Naive thymus-derived CD4-positive, alpha-beta T cell (primary cell): ENCODE measurements around the gene KRT74. TPM values are rescaled to one million over a fixed set of nuclear protein-coding genes. Genes with fewer than 3 reads are reported as not detected.

ENCODE experiments used
- ATAC-seq: fragments of 150-1000 bp; cut with Tn5 transposase; 2 replicates; pipeline ENCODE4 v1.10.0; 2021; ENCODE audit warnings: mild to moderate bottlenecking, moderate library complexity
- CTCF ChIA-PET: fragments of 350-600 bp; sonication (Branson Sonifier 250); formaldehyde crosslinking; loops from one replicate; lab custom pipeline; 2021; ENCODE audit warnings: antibody characterized with exemption; lab: Charles Lee
- POLR2A ChIA-PET: fragments of 350-600 bp; sonication (Branson Sonifier 250); formaldehyde crosslinking; loops from one replicate; lab custom pipeline; 2021; ENCODE audit warnings: antibody characterized with exemption, inconsistent platforms; lab: Charles Lee
- DNase-seq, 9 donors: peaks; one replicate each; pipeline versions ENCODE4 v3.0.0 to v3.0.0-alpha.2; 2020 to 2022; ENCODE audit warnings: mixed read lengths in 1 of 9
- H3K27ac ChIP-seq: one replicate; pipeline ENCODE4 v1.7.0; 2013; ENCODE audit warnings: mild to moderate bottlenecking, low read depth, low read length, moderate library complexity
- H3K27me3 ChIP-seq, 2 donors: one replicate each; pipeline ENCODE4 v1.7.0; 2013; ENCODE audit warnings: low read length in 2 of 2, mild to moderate bottlenecking in 2 of 2, moderate library complexity in 2 of 2; ENCODE audit not compliant: control insufficient read depth in 2 of 2, insufficient read depth in 2 of 2
- H3K36me3 ChIP-seq, 3 experiments: 1 replicate in 2 of 3; 2 replicates in 1 of 3; pipeline ENCODE4 v1.7.0; 2013; ENCODE audit warnings: low read length in 3 of 3, mild to moderate bottlenecking in 3 of 3, moderate library complexity in 1 of 3; ENCODE audit not compliant: insufficient read depth in 3 of 3, control insufficient read depth in 2 of 3
- H3K4me1 ChIP-seq, 2 donors: one replicate each; pipeline ENCODE4 v1.7.0; 2013; ENCODE audit warnings: low read length in 2 of 2, mild to moderate bottlenecking in 2 of 2, moderate library complexity in 1 of 2; ENCODE audit not compliant: control insufficient read depth in 2 of 2, insufficient read depth in 2 of 2
- H3K4me3 ChIP-seq: 2 replicates; pipeline ENCODE4 v1.7.0; 2013; ENCODE audit warnings: mild to moderate bottlenecking, low read length
- H3K9me3 ChIP-seq, 3 experiments: 1 replicate in 2 of 3; 2 replicates in 1 of 3; pipeline ENCODE4 v1.7.0; 2013; ENCODE audit warnings: low read length in 3 of 3; ENCODE audit not compliant: control insufficient read depth in 2 of 3
- H3K27ac Mint-ChIP-seq, 9 donors: one replicate each; pipeline ENCODE4 v1.8.0; 2020 to 2022; ENCODE audit warnings: mixed read lengths in 9 of 9, mild to moderate bottlenecking in 8 of 9, moderate library complexity in 5 of 9, inconsistent platforms in 2 of 9
- H3K27me3 Mint-ChIP-seq, 5 donors: one replicate each; pipeline ENCODE4 v1.8.0; 2021 to 2022; ENCODE audit warnings: mixed read lengths in 5 of 5, mild to moderate bottlenecking in 1 of 5
- H3K36me3 Mint-ChIP-seq, 5 donors: one replicate each; pipeline ENCODE4 v1.8.0; 2020 to 2022; ENCODE audit warnings: mixed read lengths in 5 of 5, mild to moderate bottlenecking in 3 of 5, inconsistent platforms in 1 of 5
- H3K4me1 Mint-ChIP-seq, 7 donors: one replicate each; pipeline ENCODE4 v1.8.0; 2020 to 2022; ENCODE audit warnings: mixed read lengths in 7 of 7, mild to moderate bottlenecking in 3 of 7, inconsistent platforms in 1 of 7
- H3K4me3 Mint-ChIP-seq, 10 donors: one replicate each; pipeline ENCODE4 v1.8.0; 2020 to 2022; ENCODE audit warnings: mild to moderate bottlenecking in 10 of 10, mixed read lengths in 10 of 10, moderate library complexity in 6 of 10, inconsistent platforms in 2 of 10
- H3K9me3 Mint-ChIP-seq, 11 donors: one replicate each; pipeline ENCODE4 v1.8.0; 2020 to 2022; ENCODE audit warnings: mixed read lengths in 11 of 11, mild to moderate bottlenecking in 4 of 11, inconsistent platforms in 1 of 11, moderate library complexity in 1 of 11
- intact Hi-C, 2 donors: fragments of 100-400 bp; cut with micrococcal nuclease; formaldehyde crosslinking; loops; one replicate each; pipeline ENCODE4 v1.15.1; 2023
- polyA plus RNA-seq, 2 donors: library from polyadenylated mRNA; unstranded; fragments of 300-500 nt; fragmentation: Illumina TruSeq; gene quantifications; one replicate each; pipeline ENCODE4 v1.2.3, GENCODE V29; 2021
- total RNA-seq, 6 experiments: library from RNA in 5 of 6; stranded (reverse) in 5 of 6; gene quantifications; 1 replicate in 5 of 6; 2 replicates in 1 of 6; pipeline ENCODE4 v1.2.3 and lab custom pipeline; 2021 to 2026

The KRT74 gene
- total and polyA plus RNA-seq, 7 experiments from 2014 or later: 0.12 to 1.2 (median 0.90) TPM; not detected in 3

DNA sequence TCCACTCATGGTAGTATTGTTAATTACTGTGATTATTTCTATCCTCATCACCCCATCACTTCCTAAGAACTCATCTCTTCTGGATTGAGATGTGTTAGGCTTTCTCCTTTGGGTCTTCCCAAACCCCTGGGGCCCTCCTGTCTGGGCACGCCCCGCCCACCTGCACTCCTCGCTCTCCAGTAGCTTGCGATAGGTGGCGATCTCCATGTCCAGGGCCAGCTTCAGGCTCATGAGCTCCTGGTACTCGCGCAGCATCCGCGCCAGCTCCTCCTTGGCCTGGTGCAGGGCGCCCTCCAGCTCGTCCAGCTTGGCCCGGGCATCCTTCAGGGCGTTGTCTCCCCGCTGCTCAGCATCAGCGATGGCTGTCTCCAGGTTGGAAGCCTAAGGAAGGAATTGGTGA lies 27.5 kb downstream of the KRT74 start:
- no peaks in the 10 kb centered on the region for H3K36me3 ChIP-seq
- Mint-ChIP-seq H3K4me3 (no peak overlapping the region), H3K27ac (no peak overlapping the region), H3K9me3 (peaks cover 0 to 1% (median 0%) of the 10 kb centered on the region in 11 donors), H3K4me1 (peaks cover 0 to 7% (median 0%) of the 10 kb centered on the region in 7 donors), H3K36me3 (no peaks in the 10 kb centered on the region), H3K27me3 (peaks cover 0 to 13% (median 0%) of the 10 kb centered on the region in 5 donors)
- ChIA-PET POLR2A (no interaction called here), CTCF (interaction anchor here (0.8 to 1.0 kb wide), 2 partner anchors 38 to 333 kb away, joined by 3 read pairs; no protein-coding TSS in a partner anchor)
- no peak overlapping the region for H3K27ac ChIP-seq
- H3K9me3 ChIP-seq: no peaks in the 10 kb centered on the region
- DNase-seq (no peak), ATAC-seq (no peak)
- intact Hi-C loops: no loop called here
- no peak overlapping the region for H3K4me3 ChIP-seq
- no peaks in the 10 kb centered on the region for H3K4me1 ChIP-seq
- no peaks in the 10 kb centered on the region for H3K27me3 ChIP-seq

DNA sequence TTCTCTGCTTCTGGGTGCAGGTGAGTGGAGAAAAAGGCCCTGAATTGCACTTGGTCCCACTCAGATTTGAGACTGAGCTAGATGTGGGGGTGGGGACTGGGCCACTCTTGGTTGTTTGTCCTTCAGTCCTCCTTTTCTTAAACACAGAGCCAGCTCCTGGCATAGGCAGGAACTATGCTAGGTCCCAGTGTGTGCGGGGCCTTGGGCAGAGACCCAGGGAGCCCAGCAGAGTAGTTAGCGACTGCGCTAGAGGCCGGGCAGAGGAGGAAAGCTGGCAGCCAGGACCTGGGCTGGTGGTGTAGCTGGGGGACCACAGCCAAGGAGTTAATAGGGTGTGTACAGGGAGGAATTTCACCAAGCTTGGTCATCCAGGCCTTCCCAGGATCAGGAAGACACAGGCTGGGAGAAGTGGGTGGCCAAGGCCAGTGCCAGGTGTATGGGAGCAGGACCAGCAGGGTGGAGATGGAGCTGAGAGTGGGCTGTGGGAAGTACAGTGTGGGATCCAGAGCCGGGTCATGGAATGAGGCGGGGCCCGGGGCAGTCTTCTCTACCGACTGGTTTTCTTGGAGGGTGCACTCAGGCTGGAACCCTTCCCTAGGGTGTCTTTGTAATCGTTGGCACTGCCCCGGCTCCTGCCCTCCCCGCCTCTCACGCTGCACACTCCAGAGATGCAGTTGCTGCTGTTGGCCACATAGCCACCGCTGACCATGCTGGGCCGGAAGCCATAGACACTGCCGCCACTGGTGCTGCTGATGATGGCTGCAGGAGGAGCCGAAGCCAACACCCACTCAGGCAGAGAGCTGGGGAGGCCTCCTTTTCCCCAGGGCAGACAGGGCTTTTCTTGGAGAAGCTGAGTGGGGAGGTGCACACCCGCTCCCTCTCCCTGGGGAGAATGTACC lies 29.4 kb downstream of the KRT74 start:
- no peak overlapping the region for H3K4me3 ChIP-seq
- no peaks in the 10 kb centered on the region for H3K36me3 ChIP-seq
- H3K27me3 ChIP-seq: no peaks in the 10 kb centered on the region
- peaks cover 0 to 1% (median 0%) of the 10 kb centered on the region in 11 donors for H3K9me3 Mint-ChIP-seq
- no peak overlapping the region for H3K27ac ChIP-seq
- intact Hi-C loops: no loop called here
- H3K36me3 Mint-ChIP-seq: no peaks in the 10 kb centered on the region
- H3K4me3 Mint-ChIP-seq: no peak overlapping the region
- no peak overlapping the region for H3K27ac Mint-ChIP-seq
- H3K9me3 ChIP-seq: no peaks in the 10 kb centered on the region
- peaks cover 0 to 7% (median 0%) of the 10 kb centered on the region in 7 donors for H3K4me1 Mint-ChIP-seq
- H3K27me3 Mint-ChIP-seq: peaks cover 0 to 9% (median 0%) of the 10 kb centered on the region in 5 donors
- H3K4me1 ChIP-seq: no peaks in the 10 kb centered on the region
- DNase-seq (no peak), ATAC-seq (no peak)
- ChIA-PET POLR2A (no interaction called here), CTCF (no interaction called here)

DNA sequence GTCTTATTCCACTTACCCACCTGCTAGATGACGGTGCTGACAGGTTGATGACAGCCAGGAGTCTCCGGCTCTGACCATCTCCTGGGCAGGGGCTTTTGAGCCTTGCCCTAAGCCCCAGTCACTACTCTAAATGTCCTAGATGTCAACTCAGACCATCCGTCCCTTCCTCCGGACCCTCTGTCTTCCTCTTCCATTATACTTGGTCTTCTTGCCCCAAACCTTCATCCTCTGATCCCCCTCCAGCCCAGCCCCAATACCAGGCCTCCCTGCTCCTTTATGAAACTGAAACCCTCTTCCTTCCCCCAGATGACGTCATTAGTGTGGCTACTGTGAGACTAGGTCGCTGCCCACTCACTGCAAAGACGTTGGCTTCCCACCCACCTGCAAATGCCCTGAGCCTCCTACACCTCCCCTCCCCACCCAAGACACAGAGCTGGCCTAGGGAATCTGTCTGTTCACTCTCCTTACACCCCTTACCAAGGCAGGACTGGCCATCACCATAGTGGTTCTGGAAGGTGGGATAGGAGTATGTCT lies 30.8 kb downstream of the KRT74 start:
- Histone ChIP-seq H3K4me3 (no peak overlapping the region), H3K4me1 (no peaks in the 10 kb centered on the region), H3K36me3 (no peaks in the 10 kb centered on the region), H3K27me3 (no peaks in the 10 kb centered on the region), H3K9me3 (no peaks in the 10 kb centered on the region), H3K27ac (no peak overlapping the region)
- peaks cover 0 to 1% (median 0%) of the 10 kb centered on the region in 11 donors for H3K9me3 Mint-ChIP-seq
- intact Hi-C loops: loop anchor here in 1 of 2 donors (1.0 kb wide), 2 partner anchors 327 to 336 kb away; no protein-coding TSS in a partner anchor
- peak overlapping the region in 1 of 9 donors; percentile 10 for H3K27ac Mint-ChIP-seq
- DNase-seq: no peak
- no peak for ATAC-seq
- CTCF ChIA-PET: no interaction called here
- H3K27me3 Mint-ChIP-seq: peaks cover 0 to 7% (median 0%) of the 10 kb centered on the region in 5 donors
- peaks cover 0 to 7% (median 0%) of the 10 kb centered on the region in 7 donors for H3K4me1 Mint-ChIP-seq
- H3K4me3 Mint-ChIP-seq: peak overlapping the region in 1 of 10 donors; percentile 0
- no peaks in the 10 kb centered on the region for H3K36me3 Mint-ChIP-seq
- POLR2A ChIA-PET: no interaction called here

DNA sequence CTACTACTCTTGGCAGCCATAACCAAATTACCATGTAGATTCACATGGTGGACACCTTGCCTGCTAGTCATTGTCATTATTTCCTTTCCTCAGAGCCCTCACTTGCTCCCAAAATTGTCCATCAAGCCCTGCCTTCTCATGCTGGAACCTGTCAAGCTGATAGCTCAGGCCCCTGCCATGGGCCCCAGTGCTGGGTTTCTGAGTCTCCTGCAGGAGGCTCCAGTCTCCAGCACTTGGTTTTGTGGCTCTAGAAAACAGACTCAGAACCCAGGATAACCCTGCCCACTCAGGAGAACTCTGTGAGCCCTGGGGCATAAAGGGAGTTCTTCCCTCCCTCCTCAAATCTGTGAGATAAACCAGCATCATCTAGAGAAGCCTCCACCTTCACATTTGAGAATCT lies 31.5 kb downstream of the KRT74 start:
- ATAC-seq (no peak), DNase-seq (no peak)
- H3K4me3 ChIP-seq: no peak overlapping the region
- CTCF ChIA-PET: no interaction called here
- Mint-ChIP-seq H3K27me3 (peaks cover 0 to 8% (median 0%) of the 10 kb centered on the region in 5 donors), H3K4me1 (peaks cover 0 to 7% (median 0%) of the 10 kb centered on the region in 7 donors), H3K27ac (no peak overlapping the region), H3K36me3 (no peaks in the 10 kb centered on the region), H3K9me3 (peaks cover 0 to 1% (median 0%) of the 10 kb centered on the region in 11 donors), H3K4me3 (no peak overlapping the region)
- no peaks in the 10 kb centered on the region for H3K9me3 ChIP-seq
- H3K36me3 ChIP-seq: no peaks in the 10 kb centered on the region
- POLR2A ChIA-PET: no interaction called here
- intact Hi-C loops: loop anchor here in 1 of 2 donors (1.0 kb wide), 2 partner anchors 328 to 337 kb away; no protein-coding TSS in a partner anchor
- no peaks in the 10 kb centered on the region for H3K27me3 ChIP-seq
- H3K4me1 ChIP-seq: no peaks in the 10 kb centered on the region
- no peak overlapping the region for H3K27ac ChIP-seq

DNA sequence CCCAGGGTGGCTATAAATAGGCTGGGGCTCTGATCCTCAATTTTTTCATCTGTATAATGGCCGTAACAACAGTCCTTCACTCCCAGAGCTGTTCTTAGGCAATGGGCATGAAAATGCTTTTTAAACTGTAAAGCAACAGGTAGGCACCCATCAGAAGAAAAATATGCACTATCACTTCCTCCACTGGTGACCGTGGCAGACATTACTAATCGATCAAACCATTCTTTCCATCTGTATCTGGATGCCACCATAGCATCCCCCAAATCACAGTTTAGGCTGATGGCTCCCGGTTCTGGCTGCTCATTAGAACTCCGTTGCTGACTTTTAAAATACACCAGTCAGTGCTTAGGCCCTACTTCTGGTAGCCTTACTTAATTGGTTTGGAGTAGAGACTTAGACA lies 31.9 kb downstream of the KRT74 start:
- POLR2A ChIA-PET: no interaction called here

DNA sequence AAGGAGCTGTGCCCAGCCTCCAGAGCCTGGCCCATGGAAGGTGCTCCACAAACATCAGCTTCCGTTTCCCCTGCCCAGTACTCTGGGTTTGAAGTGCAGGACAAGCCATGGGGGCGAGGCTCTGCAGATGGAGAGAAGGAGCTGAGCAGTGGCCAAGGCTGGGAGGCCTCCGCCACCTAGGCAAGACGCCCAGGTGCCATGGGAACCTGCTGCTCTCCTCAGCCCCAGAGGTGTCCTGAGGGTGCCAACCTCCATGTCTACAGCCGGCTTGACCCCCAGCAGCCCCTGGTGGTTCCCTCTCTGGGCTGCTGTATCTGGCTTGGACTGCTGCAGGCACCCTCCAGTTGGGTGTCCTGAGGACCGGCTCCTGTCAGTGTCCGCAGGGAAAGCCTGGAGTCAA lies 33.1 kb downstream of the KRT74 start:
- Histone ChIP-seq H3K36me3 (no peaks in the 10 kb centered on the region), H3K4me1 (no peaks in the 10 kb centered on the region), H3K27ac (no peak overlapping the region), H3K9me3 (no peaks in the 10 kb centered on the region), H3K27me3 (no peaks in the 10 kb centered on the region), H3K4me3 (no peak overlapping the region)
- ChIA-PET POLR2A (no interaction called here), CTCF (interaction anchor here (0.8 kb wide), 1 partner anchor 339 kb away, joined by 3 read pairs; no protein-coding TSS in a partner anchor)
- no peak for ATAC-seq
- intact Hi-C loops: no loop called here
- Mint-ChIP-seq H3K27me3 (peaks cover 0 to 8% (median 0%) of the 10 kb centered on the region in 5 donors), H3K4me3 (no peak overlapping the region), H3K36me3 (no peaks in the 10 kb centered on the region), H3K27ac (peak overlapping the region in 1 of 9 donors; percentile 4), H3K9me3 (peaks cover 0 to 1% (median 0%) of the 10 kb centered on the region in 11 donors), H3K4me1 (peaks cover 0 to 7% (median 0%) of the 10 kb centered on the region in 7 donors)
- no peak for DNase-seq

More for the DNA sequence above, 31.9 kb downstream of the KRT74 start:
- H3K9me3 ChIP-seq: no peaks in the 10 kb centered on the region
- no peak overlapping the region for H3K27ac ChIP-seq
- no peak overlapping the region for H3K4me3 ChIP-seq
- H3K27ac Mint-ChIP-seq: no peak overlapping the region
- no peak for ATAC-seq
- H3K27me3 ChIP-seq: no peaks in the 10 kb centered on the region
- H3K36me3 Mint-ChIP-seq: no peaks in the 10 kb centered on the region
- intact Hi-C loops: loop anchor here in 1 of 2 donors (1.0 kb wide), 2 partner anchors 329 to 338 kb away; no protein-coding TSS in a partner anchor
- peaks cover 0 to 1% (median 0%) of the 10 kb centered on the region in 11 donors for H3K9me3 Mint-ChIP-seq
- H3K4me1 ChIP-seq: no peaks in the 10 kb centered on the region
- H3K27me3 Mint-ChIP-seq: peaks cover 0 to 8% (median 0%) of the 10 kb centered on the region in 5 donors
- H3K4me3 Mint-ChIP-seq: no peak overlapping the region
- H3K4me1 Mint-ChIP-seq: peaks cover 0 to 7% (median 0%) of the 10 kb centered on the region in 7 donors
- DNase-seq: no peak
- H3K36me3 ChIP-seq: no peaks in the 10 kb centered on the region
- CTCF ChIA-PET: no interaction called here
